Measurements from ENCODE around the gene GPC5.

DNA sequence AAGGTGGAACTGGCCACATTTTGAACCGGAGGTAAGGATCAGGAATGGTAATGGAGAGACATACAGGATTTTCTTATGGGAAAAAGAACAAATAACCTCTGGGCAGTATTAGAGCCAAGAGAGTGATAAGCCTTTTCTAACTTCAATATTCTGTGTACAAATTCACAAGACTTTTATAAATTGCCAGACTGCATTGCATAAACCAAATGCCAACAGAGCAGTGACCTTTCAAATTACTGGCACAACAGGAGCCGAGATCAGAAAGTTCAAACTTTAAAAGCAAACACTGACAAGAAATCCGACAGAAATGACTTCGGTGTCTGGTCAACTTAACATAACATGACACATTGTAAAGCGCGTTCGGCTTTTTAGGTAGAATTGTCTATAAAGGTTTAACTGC is 737.1 kb downstream of the GPC5 start:
- TF ChIP-seq EZH2phosphoT487 (IDR thresholded peaks at IDR 0.05; ENCODE audit: insufficient read depth, low read depth): no peak
- no peak for TF ChIP-seq EZH2 (IDR thresholded peaks at IDR 0.05; ENCODE audit: insufficient read depth, poor library complexity, severe bottlenecking)

All from GM23248 (cell line).